ENCODE data around the gene KNSTRN. TPM values are rescaled to one million over a fixed set of nuclear protein-coding genes. Genes with fewer than 3 reads are reported as not detected.

The KNSTRN gene
- total RNA-seq, 6 experiments from 2014 or later: 5.4 to 17.2 (median 11.2) TPM

- H3K36me3 ChIP-seq: no peaks in the 10 kb centered on the region
- H3K4me3 ChIP-seq: no peak overlapping the region
- peak; percentile 87 to 89 (median 88) for ATAC-seq
- intact Hi-C loops (cut with DNase I): loop anchor here in 1 of 2 donors (10.0 kb wide), 1 partner anchor 48 kb away; no protein-coding TSS in a partner anchor
- DNase-seq: peak; percentile 94 to 98 (median 97)
- TF ChIP-seq POLR2A (IDR thresholded peaks at IDR 0.05) (no peak), CTCF (IDR thresholded peaks at IDR 0.05) (no peak)
- no peaks in the 10 kb centered on the region for H3K9me3 ChIP-seq
- H3K27ac ChIP-seq: peak overlapping the region in 2 of 3 donors; percentile 78 to 79
- no peaks in the 10 kb centered on the region for H3K27me3 ChIP-seq
- 39% methylated on average over 3 of the region's 14 CpGs for WGBS (ENCODE audit: insufficient coverage, low coverage, low lambda C conversion rate, missing lambda C conversion rate)
- H3K4me1 ChIP-seq: peaks cover 0 to 16% (median 8%) of the 10 kb centered on the region in 4 donors
These were observed 15.8 kb upstream of the KNSTRN start for GRCh38 chr15:40366457-40367370.

DNA sequence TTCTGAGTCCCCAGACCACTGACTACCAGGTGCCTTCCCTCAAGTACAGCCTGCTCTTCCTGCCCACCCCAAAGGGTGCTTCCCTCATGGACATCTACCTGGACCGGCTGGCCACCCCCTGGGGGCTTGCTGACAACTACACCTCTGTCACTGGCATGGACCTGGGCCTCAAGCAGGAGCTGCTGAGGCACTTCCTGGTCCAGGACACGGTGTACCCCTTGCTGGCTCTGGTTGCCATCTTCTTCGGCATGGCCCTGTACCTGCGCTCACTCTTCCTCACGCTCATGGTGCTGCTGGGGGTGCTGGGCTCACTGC is 15.2 kb upstream of the KNSTRN start:
- peak overlapping the region in 1 of 3 donors; percentile 39 for H3K4me3 ChIP-seq
- no peaks in the 10 kb centered on the region for H3K27me3 ChIP-seq
- H3K9me3 ChIP-seq: no peaks in the 10 kb centered on the region
- ATAC-seq: no peak
- H3K4me1 ChIP-seq: peaks cover 0 to 16% (median 8%) of the 10 kb centered on the region in 4 donors
- H3K36me3 ChIP-seq: no peaks in the 10 kb centered on the region
- WGBS (ENCODE audit: insufficient coverage, low coverage, low lambda C conversion rate, missing lambda C conversion rate): 64% methylated on average over 5 of the region's 5 CpGs
- intact Hi-C loops (cut with DNase I): loop anchor here in 1 of 2 donors (10.0 kb wide), 1 partner anchor 47 kb away; no protein-coding TSS in a partner anchor
- TF ChIP-seq CTCF (IDR thresholded peaks at IDR 0.05): no peak
- TF ChIP-seq POLR2A (IDR thresholded peaks at IDR 0.05): no peak
- H3K27ac ChIP-seq: peak overlapping the region in 2 of 3 donors; percentile 78 to 79
- no peak for DNase-seq

GRCh38 chr15:40367686-40368611 is 14.6 kb upstream of the KNSTRN start:
- H3K27ac ChIP-seq: peak overlapping the region in 2 of 3 donors; percentile 78 to 79
- H3K27me3 ChIP-seq: no peaks in the 10 kb centered on the region
- peak overlapping the region in 1 of 3 donors; percentile 39 for H3K4me3 ChIP-seq
- peak; percentile 87 to 94 (median 89) for DNase-seq
- WGBS (ENCODE audit: insufficient coverage, low coverage, low lambda C conversion rate, missing lambda C conversion rate): 40% methylated on average over 9 of the region's 91 CpGs
- intact Hi-C loops (cut with DNase I): loop anchor here in 1 of 2 donors (10.0 kb wide), 1 partner anchor 47 kb away; no protein-coding TSS in a partner anchor
- ATAC-seq: peak; percentile 79 to 87 (median 83)
- H3K4me1 ChIP-seq: peaks cover 0 to 16% (median 8%) of the 10 kb centered on the region in 4 donors
- H3K36me3 ChIP-seq: no peaks in the 10 kb centered on the region
- peak; percentile 83 to 99 (median 94) for TF ChIP-seq CTCF (IDR thresholded peaks at IDR 0.05)
- TF ChIP-seq POLR2A (IDR thresholded peaks at IDR 0.05): no peak
- no peaks in the 10 kb centered on the region for H3K9me3 ChIP-seq

GRCh38 chr15:40368719-40369473 is 13.6 kb upstream of the KNSTRN start:
- Histone ChIP-seq H3K27me3 (no peaks in the 10 kb centered on the region), H3K9me3 (no peaks in the 10 kb centered on the region), H3K27ac (no peak overlapping the region), H3K4me3 (no peak overlapping the region), H3K4me1 (peaks cover 0 to 16% (median 8%) of the 10 kb centered on the region in 4 donors), H3K36me3 (no peaks in the 10 kb centered on the region)
- intact Hi-C loops (cut with DNase I): loop anchor here in 1 of 2 donors (10.0 kb wide), 1 partner anchor 46 kb away; no protein-coding TSS in a partner anchor
- DNase-seq (no peak), ATAC-seq (no peak)
- WGBS (ENCODE audit: insufficient coverage, low coverage, low lambda C conversion rate, missing lambda C conversion rate): 98% methylated on average over 7 of the region's 24 CpGs
- TF ChIP-seq CTCF (IDR thresholded peaks at IDR 0.05) (no peak), POLR2A (IDR thresholded peaks at IDR 0.05) (no peak)
